IPS DF 6.9 (cell line): ENCODE data around the gene RTF2.

Source experiments
- DNase-seq: peaks from one replicate; pipeline ENCODE4 v3.0.0-alpha.2; 2013; ENCODE audit warnings: low read depth, low spot score
- H3K27ac ChIP-seq: one replicate; pipeline ENCODE4 v1.5.1; 2013; ENCODE audit warnings: low read length, control low read depth
- H3K27me3 ChIP-seq: 2 replicates; pipeline ENCODE4 v1.6.1; 2013; ENCODE audit warnings: mild to moderate bottlenecking, low read length; ENCODE audit not compliant: control insufficient read depth, insufficient read depth
- H3K36me3 ChIP-seq: 2 replicates; pipeline ENCODE4 v1.6.1; 2013; ENCODE audit warnings: low read length; ENCODE audit not compliant: control insufficient read depth, insufficient read depth
- H3K4me1 ChIP-seq: 2 replicates; pipeline ENCODE4 v1.6.1; 2013; ENCODE audit warnings: low read length; ENCODE audit not compliant: control insufficient read depth, insufficient read depth
- H3K4me3 ChIP-seq: 2 replicates; pipeline ENCODE4 v1.5.1; 2013; ENCODE audit warnings: mild to moderate bottlenecking, low read length
- H3K9me3 ChIP-seq: 2 replicates; pipeline ENCODE4 v1.6.1; 2013; ENCODE audit warnings: low read length, inconsistent platforms; ENCODE audit not compliant: control insufficient read depth, insufficient read depth
- WGBS: extraction: QIAGEN DNeasy Blood & Tissue Kit; methylation state at CpG from one replicate; pipeline ENCODE4 v1.1.7; 2013; ENCODE audit warnings: mixed read lengths, missing lambda C conversion rate; ENCODE audit not compliant: insufficient read length, insufficient coverage; 5-methylcytosine and 5-hydroxymethylcytosine counted together

Gene RTF2

GRCh38 chr20:56566621-56567020, 98.2 kb downstream of the RTF2 start:
- WGBS: no CpG with 5 or more reads among the region's 3 CpGs

More at GRCh38 chr20:56566621-56567020, 98.2 kb downstream of the RTF2 start:
- DNase-seq: no peak
- no peak overlapping the region for H3K4me3 ChIP-seq
- no peaks in the 10 kb centered on the region for H3K4me1 ChIP-seq
- H3K27ac ChIP-seq: no peak overlapping the region
- H3K9me3 ChIP-seq: no peaks in the 10 kb centered on the region
- H3K36me3 ChIP-seq: no peaks in the 10 kb centered on the region
- no peaks in the 10 kb centered on the region for H3K27me3 ChIP-seq
